Heart left ventricle (tissue), 16 donors: ENCODE measurements around the gene FIP1L1. TPM values are rescaled to one million over a fixed set of nuclear protein-coding genes. Genes with fewer than 3 reads are reported as not detected.

ENCODE experiments used
- ATAC-seq, 4 donors: fragments of 200-7000 bp; cut with Tn5 transposase; one replicate each; pipeline ENCODE4 v1.9.1; 2020 to 2022; ENCODE audit warnings: moderate library complexity in 4 of 4, mild to moderate bottlenecking in 3 of 4, moderate number of reproducible peaks in 1 of 4
- DNase-seq, 5 donors: peaks; one replicate each; pipeline ENCODE4 v3.0.0-alpha.2; 2020
- H3K27ac ChIP-seq, 12 donors: fragments of 200-600 bp; sonication (generic) in 4 of 12; one replicate each; pipeline versions ENCODE4 v1.5.0 to v1.8.0; 2016 to 2022; ENCODE audit warnings: mild to moderate bottlenecking in 2 of 12
- H3K27me3 ChIP-seq, 9 donors: fragments of 200-600 bp; sonication (generic) in 2 of 9; one replicate each; pipeline versions ENCODE4 v1.5.1 to v1.8.0; 2016 to 2022; ENCODE audit warnings: mild to moderate bottlenecking in 3 of 9
- H3K36me3 ChIP-seq, 9 donors: fragments of 200-600 bp; sonication (generic) in 2 of 9; one replicate each; pipeline versions ENCODE4 v1.5.0 to v1.8.0; 2018 to 2022; ENCODE audit warnings: mild to moderate bottlenecking in 2 of 9
- H3K4me1 ChIP-seq, 12 donors: fragments of 200-600 bp; sonication (generic) in 4 of 12; one replicate each; pipeline versions ENCODE4 v1.5.0 to v1.8.0; 2016 to 2022; ENCODE audit warnings: mild to moderate bottlenecking in 3 of 12
- H3K4me3 ChIP-seq, 12 donors: fragments of 200-600 bp; sonication (generic) in 4 of 12; one replicate each; pipeline versions ENCODE4 v1.5.0 to v1.8.0; 2017 to 2022; ENCODE audit warnings: mild to moderate bottlenecking in 9 of 12, moderate library complexity in 4 of 12
- H3K9me3 ChIP-seq, 12 donors: fragments of 200-600 bp; sonication (generic) in 4 of 12; one replicate each; pipeline versions ENCODE4 v1.5.0 to v1.8.0; 2016 to 2022; ENCODE audit warnings: mild to moderate bottlenecking in 1 of 12
- POLR2A ChIP-seq, 2 donors: fragments of 450-650 bp; IDR thresholded peaks; one replicate each; pipeline ENCODE4 v1.6.1; 2017; ENCODE audit warnings: antibody characterized with exemption in 2 of 2, mild to moderate bottlenecking in 2 of 2, moderate library complexity in 2 of 2
- WGBS, 4 donors: extraction: QIAGEN DNeasy Blood & Tissue Kit in 2 of 4; methylation state at CpG; one replicate each; pipeline versions ENCODE4 v1.1.5 to v1.1.7; 2013 to 2018; 5-methylcytosine and 5-hydroxymethylcytosine counted together
- intact Hi-C, 10 donors: fragments of 100-400 bp; cut with DNase I; formaldehyde crosslinking; loops; one replicate each; pipeline versions ENCODE4 v1.11.1 to v1.14.2; 2022
- polyA plus RNA-seq, 2 donors: library from polyadenylated mRNA; stranded (reverse); fragments of 200-250 nt; gene quantifications; one replicate each; pipeline ENCODE4 v1.2.3, GENCODE V29; 2013
- total RNA-seq, 9 donors: library from RNA; depleted of rRNA in 2 of 9; stranded (reverse); fragments of >200 nt in 2 of 9; fragmentation: NEBNext Ultra II Directional in 3 of 9; extraction: Animal tissue kit (Norgen Biotek cat#: 25700) in 3 of 9; gene quantifications; one replicate each; pipeline versions ENCODE4 v1.1.0 to v1.2.4, GENCODE V29; 2016 to 2023
- TF ChIP-seq, protein P1 (sequence below), 12 donors: fragments of 200-600 bp; sonication (generic) in 4 of 12; IDR thresholded peaks; one replicate each; pipeline versions ENCODE4 v1.5.0 to v1.8.0; 2018 to 2022; ENCODE audit warnings: antibody characterized with exemption in 12 of 12, mild to moderate bottlenecking in 5 of 12
- donor health status: ischemic (EF 13 %, LVEDD 7.1; RV severe dilation, severe dysfunction).
- donor health status: healthy with polysubstance abuse.
- donor health status: DM: no; HTN: yes; CAD: no.
- donor health status: DM: no; HTN: no; CAD: no.
- donor health status: ischemic (EF 25% LVEDD 6.9; RV normal size, moderate dysfunction).
- donor health status: ischemic (EF 25% LVEDD 5.7; RV mildly dilated, moderate dysfunction).
- donor health status: healthy.
- donor health status: DM: yes; HTN: yes; CAD: no.
- donor health status: ischemic (EF 35%, LVEDD 5.7; RV mildly dilated, moderate dysfunction).
- donor health status: nonischemic (EF 11% LVEDD 7.7; RV severe dilation, severe dysfunction).
- donor health status: DM: yes; HTN: yes; CAD: no.
- donor health status: PGD.
- donor health status: ischemic (EF 29% LVEDD 5.4; RV normal size, mild dysfunction).
- donor health status: nonischemic (EF 23%, LVEDD 6.1; RV moderate dilation, normal function).

Gene FIP1L1
- total and polyA plus RNA-seq, 11 donors, result 23.5 to 46.2 (median 32.8) TPM

DNA sequence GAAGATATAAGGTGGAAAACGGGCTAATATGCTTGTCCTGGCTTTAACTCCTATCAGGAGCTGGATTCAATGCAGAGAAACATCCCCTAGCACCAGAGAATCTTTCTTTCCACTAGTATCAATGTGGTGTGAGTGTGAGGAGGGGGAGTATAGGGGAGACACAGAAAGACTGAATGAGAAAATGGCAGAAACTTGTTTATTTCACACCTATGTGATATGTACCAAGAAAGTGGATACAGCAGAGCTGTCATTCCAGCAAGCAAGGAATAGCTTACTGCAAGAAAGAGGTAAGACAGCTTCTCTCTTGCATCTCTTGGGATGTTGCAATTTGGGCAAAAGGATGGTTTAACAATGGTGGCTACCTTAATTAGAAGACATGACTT, 108.2 kb downstream of the FIP1L1 start:
- 73 to 88% (median 78%) methylated on average over 1 of the region's 1 CpG for WGBS, 4 donors
- Histone ChIP-seq H3K4me3 (no peak overlapping the region), H3K36me3 (peaks cover 0 to 7% (median 0%) of the 10 kb centered on the region in 9 donors), H3K27me3 (no peaks in the 10 kb centered on the region), H3K9me3 (no peaks in the 10 kb centered on the region), H3K27ac (peak overlapping the region in 1 of 12 donors; percentile 23), H3K4me1 (peaks cover 0 to 3% (median 0%) of the 10 kb centered on the region in 12 donors)
- no peak for TF ChIP-seq POLR2A (IDR thresholded peaks at IDR 0.05)
- TF ChIP-seq, protein P1, sequence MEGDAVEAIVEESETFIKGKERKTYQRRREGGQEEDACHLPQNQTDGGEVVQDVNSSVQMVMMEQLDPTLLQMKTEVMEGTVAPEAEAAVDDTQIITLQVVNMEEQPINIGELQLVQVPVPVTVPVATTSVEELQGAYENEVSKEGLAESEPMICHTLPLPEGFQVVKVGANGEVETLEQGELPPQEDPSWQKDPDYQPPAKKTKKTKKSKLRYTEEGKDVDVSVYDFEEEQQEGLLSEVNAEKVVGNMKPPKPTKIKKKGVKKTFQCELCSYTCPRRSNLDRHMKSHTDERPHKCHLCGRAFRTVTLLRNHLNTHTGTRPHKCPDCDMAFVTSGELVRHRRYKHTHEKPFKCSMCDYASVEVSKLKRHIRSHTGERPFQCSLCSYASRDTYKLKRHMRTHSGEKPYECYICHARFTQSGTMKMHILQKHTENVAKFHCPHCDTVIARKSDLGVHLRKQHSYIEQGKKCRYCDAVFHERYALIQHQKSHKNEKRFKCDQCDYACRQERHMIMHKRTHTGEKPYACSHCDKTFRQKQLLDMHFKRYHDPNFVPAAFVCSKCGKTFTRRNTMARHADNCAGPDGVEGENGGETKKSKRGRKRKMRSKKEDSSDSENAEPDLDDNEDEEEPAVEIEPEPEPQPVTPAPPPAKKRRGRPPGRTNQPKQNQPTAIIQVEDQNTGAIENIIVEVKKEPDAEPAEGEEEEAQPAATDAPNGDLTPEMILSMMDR (IDR thresholded peaks at IDR 0.05), result no peak
- no peak for ATAC-seq
- intact Hi-C loops, result loop anchor here in 1 of 10 donors (10.0 kb wide), 1 partner anchor 749 kb away; no protein-coding TSS in a partner anchor
- DNase-seq, result no peak

DNA sequence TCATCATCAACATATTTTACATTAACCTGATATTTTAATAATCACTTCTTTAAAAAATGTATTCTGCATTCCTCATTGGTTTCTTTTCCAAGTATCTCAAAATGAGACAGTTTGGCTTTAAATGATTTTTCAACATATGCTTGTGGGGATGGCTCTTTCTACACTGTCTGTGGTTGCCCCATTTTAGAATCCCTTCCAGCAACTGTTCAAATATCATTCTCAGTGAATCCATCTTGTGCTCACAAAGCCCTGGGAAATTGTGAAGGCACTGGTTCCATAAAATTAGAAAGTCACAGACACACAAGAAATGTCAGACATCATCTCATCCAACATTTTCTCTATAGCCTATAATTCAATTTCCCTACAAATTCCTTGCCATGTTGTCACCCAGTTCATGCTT, 110.3 kb downstream of the FIP1L1 start:
- no peak for TF ChIP-seq POLR2A (IDR thresholded peaks at IDR 0.05)
- TF ChIP-seq, protein P1 (IDR thresholded peaks at IDR 0.05), result no peak

DNA sequence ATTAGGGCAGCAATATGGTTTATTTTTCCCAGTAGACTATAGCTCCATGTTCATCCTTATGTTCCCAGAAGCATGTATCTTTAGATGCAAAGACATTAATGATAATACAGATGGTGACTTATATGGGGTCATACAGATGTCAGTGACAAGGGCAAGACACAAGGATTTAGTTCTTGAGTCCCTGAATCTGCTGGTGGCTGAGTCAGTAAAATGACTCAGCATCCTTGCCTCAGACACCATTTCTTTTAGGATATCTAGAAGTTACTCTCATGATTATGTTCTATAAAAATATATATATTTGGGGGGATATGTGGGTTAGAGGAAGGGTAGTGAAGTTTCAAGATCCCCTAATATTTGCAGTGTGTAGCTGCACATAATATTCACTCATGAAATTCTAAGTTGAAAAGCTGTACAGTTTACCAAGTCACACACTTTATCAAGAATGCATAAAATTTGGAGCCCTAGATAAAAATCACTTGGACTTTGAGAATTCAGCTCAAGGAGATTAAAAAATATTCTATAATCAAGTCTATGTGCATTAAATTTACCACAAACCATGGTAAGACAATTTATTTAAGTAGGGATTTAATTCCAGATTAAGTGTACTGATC, 111.9 kb downstream of the FIP1L1 start:
- no peak for ATAC-seq
- H3K4me1 ChIP-seq, result peaks cover 0 to 11% (median 2%) of the 10 kb centered on the region in 12 donors
- TF ChIP-seq, protein P1 (IDR thresholded peaks at IDR 0.05), result no peak
- no peak for TF ChIP-seq POLR2A (IDR thresholded peaks at IDR 0.05)

More for the DNA sequence above, 110.3 kb downstream of the FIP1L1 start:
- Histone ChIP-seq H3K9me3 (no peaks in the 10 kb centered on the region), H3K27ac (no peak overlapping the region), H3K4me3 (no peak overlapping the region), H3K36me3 (no peaks in the 10 kb centered on the region), H3K27me3 (no peaks in the 10 kb centered on the region), H3K4me1 (peaks cover 0 to 11% (median 2%) of the 10 kb centered on the region in 12 donors)
- ATAC-seq (no peak), DNase-seq (no peak)
- intact Hi-C loops, result loop anchor here in 1 of 10 donors (10.0 kb wide), 1 partner anchor 747 kb away; no protein-coding TSS in a partner anchor

DNA sequence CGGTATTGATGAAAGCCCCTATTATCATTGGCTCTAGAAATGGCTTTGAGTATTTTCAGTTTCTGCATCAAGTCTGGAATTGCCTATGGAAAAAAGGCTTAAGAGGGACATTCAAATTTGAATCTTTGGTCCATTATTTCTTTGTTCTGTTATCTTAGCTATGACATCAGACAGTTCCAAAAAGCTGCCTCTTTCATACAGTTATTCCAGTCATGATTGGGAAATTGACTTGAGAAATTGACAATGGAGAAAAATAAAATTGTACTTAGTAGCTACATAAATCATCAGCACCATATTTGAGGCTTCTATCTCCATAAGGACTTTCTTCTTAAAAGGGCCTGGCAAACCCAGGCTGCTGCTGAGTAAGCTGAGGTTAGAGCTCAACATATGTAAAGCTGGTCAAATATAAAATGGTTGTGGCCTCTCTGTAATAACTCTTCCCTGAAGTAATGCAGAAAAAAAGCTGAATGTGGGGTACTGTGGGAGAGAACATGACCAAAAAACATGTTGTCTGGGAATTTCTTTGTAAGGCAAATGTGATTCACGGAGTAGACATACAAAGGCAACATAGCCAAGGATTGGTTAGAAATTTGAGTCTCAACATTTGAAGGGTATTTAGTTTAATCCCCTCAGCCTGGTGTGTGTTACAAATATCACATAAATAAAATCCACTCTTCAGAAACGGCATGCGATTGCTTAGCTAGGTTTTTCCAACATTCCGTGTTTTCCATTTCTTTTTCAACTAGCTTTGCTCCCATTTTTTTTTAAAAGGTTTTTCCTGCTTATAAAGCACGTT, 112.9 kb downstream of the FIP1L1 start:
- intact Hi-C loops, result loop anchor here in 7 of 10 donors (5.0 to 10.0 kb wide), 10 partner anchors 114 to 742 kb away; partner anchors contain the start of gene PDGFRA (in 3 of the 7)
- TF ChIP-seq, protein P1 (IDR thresholded peaks at IDR 0.05), result no peak
- no peak for TF ChIP-seq POLR2A (IDR thresholded peaks at IDR 0.05)
- H3K27ac ChIP-seq, result peak overlapping the region in 2 of 12 donors; percentile 4 to 47
- ATAC-seq (peak in 1 of 4 donors; percentile 20), DNase-seq (no peak)
- H3K36me3 ChIP-seq, result peaks cover 0 to 4% (median 0%) of the 10 kb centered on the region in 9 donors
- no peaks in the 10 kb centered on the region for H3K27me3 ChIP-seq
- H3K4me3 ChIP-seq, result no peak overlapping the region
- peaks cover 0 to 11% (median 2%) of the 10 kb centered on the region in 12 donors for H3K4me1 ChIP-seq
- no peaks in the 10 kb centered on the region for H3K9me3 ChIP-seq
- 72 to 80% (median 74%) methylated on average over 6 of the region's 6 CpGs for WGBS, 4 donors

More for the DNA sequence above, 111.9 kb downstream of the FIP1L1 start:
- no peaks in the 10 kb centered on the region for H3K9me3 ChIP-seq
- H3K36me3 ChIP-seq, result no peaks in the 10 kb centered on the region
- H3K4me3 ChIP-seq, result no peak overlapping the region
- intact Hi-C loops, result loop anchor here in 1 of 10 donors (10.0 kb wide), 1 partner anchor 745 kb away; no protein-coding TSS in a partner anchor
- H3K27ac ChIP-seq, result no peak overlapping the region
- DNase-seq, result no peak
- H3K27me3 ChIP-seq, result no peaks in the 10 kb centered on the region
